ENCODE results near the gene SFI1. TPM values are rescaled to one million over a fixed set of nuclear protein-coding genes. Genes with fewer than 3 reads are reported as not detected.

Gene SFI1, protein sequence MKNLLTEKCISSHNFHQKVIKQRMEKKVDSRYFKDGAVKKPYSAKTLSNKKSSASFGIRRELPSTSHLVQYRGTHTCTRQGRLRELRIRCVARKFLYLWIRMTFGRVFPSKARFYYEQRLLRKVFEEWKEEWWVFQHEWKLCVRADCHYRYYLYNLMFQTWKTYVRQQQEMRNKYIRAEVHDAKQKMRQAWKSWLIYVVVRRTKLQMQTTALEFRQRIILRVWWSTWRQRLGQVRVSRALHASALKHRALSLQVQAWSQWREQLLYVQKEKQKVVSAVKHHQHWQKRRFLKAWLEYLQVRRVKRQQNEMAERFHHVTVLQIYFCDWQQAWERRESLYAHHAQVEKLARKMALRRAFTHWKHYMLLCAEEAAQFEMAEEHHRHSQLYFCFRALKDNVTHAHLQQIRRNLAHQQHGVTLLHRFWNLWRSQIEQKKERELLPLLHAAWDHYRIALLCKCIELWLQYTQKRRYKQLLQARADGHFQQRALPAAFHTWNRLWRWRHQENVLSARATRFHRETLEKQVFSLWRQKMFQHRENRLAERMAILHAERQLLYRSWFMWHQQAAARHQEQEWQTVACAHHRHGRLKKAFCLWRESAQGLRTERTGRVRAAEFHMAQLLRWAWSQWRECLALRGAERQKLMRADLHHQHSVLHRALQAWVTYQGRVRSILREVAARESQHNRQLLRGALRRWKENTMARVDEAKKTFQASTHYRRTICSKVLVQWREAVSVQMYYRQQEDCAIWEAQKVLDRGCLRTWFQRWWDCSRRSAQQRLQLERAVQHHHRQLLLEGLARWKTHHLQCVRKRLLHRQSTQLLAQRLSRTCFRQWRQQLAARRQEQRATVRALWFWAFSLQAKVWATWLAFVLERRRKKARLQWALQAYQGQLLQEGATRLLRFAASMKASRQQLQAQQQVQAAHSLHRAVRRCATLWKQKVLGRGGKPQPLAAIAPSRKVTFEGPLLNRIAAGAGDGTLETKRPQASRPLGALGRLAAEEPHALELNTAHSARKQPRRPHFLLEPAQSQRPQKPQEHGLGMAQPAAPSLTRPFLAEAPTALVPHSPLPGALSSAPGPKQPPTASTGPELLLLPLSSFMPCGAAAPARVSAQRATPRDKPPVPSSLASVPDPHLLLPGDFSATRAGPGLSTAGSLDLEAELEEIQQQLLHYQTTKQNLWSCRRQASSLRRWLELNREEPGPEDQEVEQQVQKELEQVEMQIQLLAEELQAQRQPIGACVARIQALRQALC
- total RNA-seq (10 to 100 TPM; 16.7 to 20.9 TPM), polyA plus RNA-seq (ENCODE audit: insufficient read length in 2 of 2) (10 to 100 TPM; 39.7 to 59.6 TPM)
- long read RNA-seq, donor 1, full-length matches to known transcripts = 4 of 4 reads
- long read RNA-seq, donor 1, partial matches to known transcripts = 0 of 4 reads
- long read RNA-seq, donor 1, other reads (novel, unspliced or antisense) = 0 of 4 reads
- long read RNA-seq, donor 2, partial matches to known transcripts = 12 of 14 reads
- long read RNA-seq, donor 2, other reads (novel, unspliced or antisense) = 0 of 14 reads
- long read RNA-seq, donor 3, partial matches to known transcripts = 0 of 3 reads
- long read RNA-seq, donor 3, other reads (novel, unspliced or antisense) = 0 of 3 reads
- long read RNA-seq, donor 4, partial matches to known transcripts = 88 of 95 reads
- long read RNA-seq, donor 4, other reads (novel, unspliced or antisense) = 0 of 95 reads

DNA sequence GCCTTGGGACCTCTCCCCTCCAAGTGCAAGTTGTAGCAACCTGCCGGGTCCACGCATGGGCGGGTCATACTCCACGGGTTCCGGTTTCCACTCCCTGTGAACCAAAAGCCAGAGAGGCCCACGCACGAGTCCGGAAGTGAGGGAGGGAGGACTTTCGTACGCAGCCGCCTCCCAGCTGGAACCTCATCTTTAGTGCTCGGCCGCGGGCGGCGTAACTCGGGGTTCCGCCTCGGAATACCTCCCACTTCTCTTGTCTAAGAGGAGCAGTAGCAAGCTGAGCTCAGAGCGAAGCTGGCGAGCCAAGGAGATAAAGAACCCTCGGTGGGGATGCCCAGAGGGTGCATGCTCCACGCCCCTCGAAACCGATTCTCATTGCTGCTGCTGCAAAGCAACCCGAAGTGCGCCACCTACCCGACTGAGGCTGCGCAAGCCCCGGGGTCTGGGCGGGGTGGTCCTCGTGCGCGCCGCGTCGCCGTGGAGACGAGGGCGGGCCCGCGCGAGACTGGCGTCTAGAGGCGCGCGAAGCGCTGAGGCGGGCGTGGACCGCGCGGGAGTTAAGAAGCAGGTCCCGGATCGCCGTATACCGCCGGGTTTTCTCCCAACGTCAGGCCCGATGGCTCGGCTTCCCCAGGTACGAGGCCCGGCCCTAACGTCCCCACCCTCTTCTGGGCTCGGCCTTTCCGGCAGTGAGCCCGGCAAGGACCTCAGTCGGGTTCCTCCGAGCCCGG lies at the start of gene SFI1:
Gene SFI1 (plus strand): TSS at position 530 of the 728 bp plus-strand sequence. CDS start 11,749 bp downstream, outside the sequence.
- Histone ChIP-seq H3K36me3 (ENCODE audit: control insufficient read depth, insufficient read depth, low read length) (peaks cover 4% of the 10 kb centered on the region), H3K27ac (ENCODE audit: low read depth, low read length) (peak within 1 kb of the TSS; percentile 88), H3K27me3 (ENCODE audit: control insufficient read depth, insufficient read depth, low read length) (no peaks in the 10 kb centered on the region), H3K4me3 (ENCODE audit: low read depth, low read length) (peak within 1 kb of the TSS; percentile 92), H3K9me3 (ENCODE audit: control insufficient read depth, insufficient read depth, low read length) (no peaks in the 10 kb centered on the region), H3K4me1 (ENCODE audit: control insufficient read depth, insufficient read depth, low read length) (peaks cover 8% of the 10 kb centered on the region)
- DNase-seq (ENCODE audit: low read depth in 4 of 6, low spot score in 6 of 6) = peak; percentile 80 to 97 (median 89)
- WGBS (ENCODE audit: insufficient coverage) = under 1% methylated on average over 68 of the region's 70 CpGs

DNA sequence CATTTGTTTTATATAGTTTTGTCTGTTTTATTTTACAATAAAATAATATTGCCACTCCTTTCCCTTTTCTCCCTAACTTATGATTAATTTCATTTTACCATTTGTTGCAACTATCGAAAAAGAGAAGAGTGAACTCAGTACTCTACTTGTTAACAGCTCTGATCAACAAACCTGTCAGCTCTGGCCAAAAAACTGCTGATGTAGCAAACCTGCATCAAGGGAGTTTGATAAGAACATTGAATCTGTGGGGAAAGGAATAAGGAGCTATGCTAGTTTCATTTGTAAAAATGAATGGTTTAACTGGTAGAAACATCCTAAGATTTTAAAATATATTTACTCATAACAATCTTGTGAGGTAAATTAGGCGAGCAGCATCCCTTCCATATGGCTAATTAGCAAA lies 49.6 kb upstream of the SFI1 start:
- Histone ChIP-seq H3K4me3 (ENCODE audit: low read depth, low read length) (no peak overlapping the region), H3K27me3 (ENCODE audit: control insufficient read depth, insufficient read depth, low read length) (no peaks in the 10 kb centered on the region), H3K4me1 (ENCODE audit: control insufficient read depth, insufficient read depth, low read length) (no peaks in the 10 kb centered on the region), H3K9me3 (ENCODE audit: control insufficient read depth, insufficient read depth, low read length) (no peaks in the 10 kb centered on the region), H3K36me3 (ENCODE audit: control insufficient read depth, insufficient read depth, low read length) (peaks cover 57% of the 10 kb centered on the region), H3K27ac (ENCODE audit: low read depth, low read length) (no peak overlapping the region)
- no peak for DNase-seq (ENCODE audit: low read depth in 4 of 6, low spot score in 6 of 6)
- WGBS (ENCODE audit: insufficient coverage) = 100% methylated on average over 1 of the region's 2 CpGs

DNA sequence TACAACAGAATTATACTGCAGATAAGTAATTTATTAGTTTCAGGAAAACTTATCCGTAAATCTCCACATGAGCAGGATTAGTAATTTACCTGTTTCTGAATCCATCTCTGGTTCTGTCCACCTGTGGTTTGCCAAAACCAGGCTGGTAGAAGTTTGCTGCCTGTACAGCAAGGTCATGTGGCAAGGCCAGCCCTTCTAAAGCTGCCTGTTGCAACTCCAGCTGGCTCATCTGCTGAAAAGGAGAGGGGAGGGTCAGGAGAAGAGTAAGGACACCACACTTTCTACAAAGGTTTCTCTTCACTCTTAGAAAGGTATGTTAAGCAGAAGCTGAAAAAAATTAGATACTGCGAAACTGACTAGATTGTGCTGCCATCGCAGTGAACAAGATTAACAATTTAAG lies 49.0 kb upstream of the SFI1 start:
- H3K36me3 ChIP-seq (ENCODE audit: control insufficient read depth, insufficient read depth, low read length) = peaks cover 53% of the 10 kb centered on the region
- DNase-seq (ENCODE audit: low read depth in 4 of 6, low spot score in 6 of 6) = no peak
- H3K4me1 ChIP-seq (ENCODE audit: control insufficient read depth, insufficient read depth, low read length) = no peaks in the 10 kb centered on the region
- no peak overlapping the region for H3K27ac ChIP-seq (ENCODE audit: low read depth, low read length)
- no peak overlapping the region for H3K4me3 ChIP-seq (ENCODE audit: low read depth, low read length)
- H3K27me3 ChIP-seq (ENCODE audit: control insufficient read depth, insufficient read depth, low read length) = no peaks in the 10 kb centered on the region
- H3K9me3 ChIP-seq (ENCODE audit: control insufficient read depth, insufficient read depth, low read length) = no peaks in the 10 kb centered on the region
- 95% methylated on average over 3 of the region's 3 CpGs for WGBS (ENCODE audit: insufficient coverage)

DNA sequence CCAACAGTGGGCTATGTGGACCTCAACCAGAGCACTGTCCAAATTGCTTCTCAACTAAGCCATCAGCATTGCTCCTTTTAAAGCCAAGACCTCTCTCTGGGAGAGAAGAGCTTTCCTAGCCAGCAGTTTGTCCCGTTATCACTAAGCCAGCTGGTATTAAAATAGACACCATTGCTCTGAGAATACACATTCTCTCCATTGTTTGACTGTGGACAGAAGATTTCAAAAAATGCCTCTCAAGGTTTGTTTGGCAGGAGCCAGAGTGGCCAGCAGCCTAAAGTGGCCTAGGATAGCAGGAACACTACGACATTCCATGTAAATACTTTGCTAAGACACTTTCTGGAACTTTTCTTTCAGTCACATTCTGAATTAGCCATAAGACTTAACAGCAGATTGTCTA lies 48.0 kb upstream of the SFI1 start:
- WGBS (ENCODE audit: insufficient coverage) = 100% methylated on average over 1 of the region's 2 CpGs
- H3K36me3 ChIP-seq (ENCODE audit: control insufficient read depth, insufficient read depth, low read length) = peaks cover 52% of the 10 kb centered on the region
- H3K27ac ChIP-seq (ENCODE audit: low read depth, low read length) = no peak overlapping the region

DNA sequence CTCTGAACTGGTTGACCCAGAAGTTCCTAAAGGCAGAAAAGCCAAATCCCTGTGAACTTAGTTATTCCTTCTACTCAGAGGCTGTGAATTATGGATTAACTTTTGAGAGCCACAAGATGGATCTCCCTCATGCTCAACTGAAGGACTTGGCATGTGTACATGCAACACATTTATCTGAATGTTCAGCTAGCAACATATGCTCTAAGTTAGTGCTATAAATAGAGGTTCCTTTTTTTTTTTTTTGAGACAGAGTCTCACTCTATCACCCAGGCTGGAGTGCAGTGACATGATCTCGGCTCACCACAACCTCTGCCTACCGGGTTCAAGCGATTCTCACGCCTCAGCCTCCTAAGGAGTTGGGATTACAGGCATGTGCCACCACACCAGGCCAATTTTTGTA lies 46.8 kb upstream of the SFI1 start:
- peak in 1 of 6 donors; percentile 63 for DNase-seq (ENCODE audit: low read depth in 4 of 6, low spot score in 6 of 6)
- H3K4me3 ChIP-seq (ENCODE audit: low read depth, low read length) = no peak overlapping the region
- no peaks in the 10 kb centered on the region for H3K27me3 ChIP-seq (ENCODE audit: control insufficient read depth, insufficient read depth, low read length)
- no peak overlapping the region for H3K27ac ChIP-seq (ENCODE audit: low read depth, low read length)
- no peaks in the 10 kb centered on the region for H3K4me1 ChIP-seq (ENCODE audit: control insufficient read depth, insufficient read depth, low read length)
- no peaks in the 10 kb centered on the region for H3K9me3 ChIP-seq (ENCODE audit: control insufficient read depth, insufficient read depth, low read length)
- peaks cover 46% of the 10 kb centered on the region for H3K36me3 ChIP-seq (ENCODE audit: control insufficient read depth, insufficient read depth, low read length)
- WGBS (ENCODE audit: insufficient coverage) = no CpG with 5 or more reads among the region's 4 CpGs

More for the DNA sequence above, 48.0 kb upstream of the SFI1 start:
- no peaks in the 10 kb centered on the region for H3K4me1 ChIP-seq (ENCODE audit: control insufficient read depth, insufficient read depth, low read length)
- no peaks in the 10 kb centered on the region for H3K9me3 ChIP-seq (ENCODE audit: control insufficient read depth, insufficient read depth, low read length)
- no peak overlapping the region for H3K4me3 ChIP-seq (ENCODE audit: low read depth, low read length)
- no peaks in the 10 kb centered on the region for H3K27me3 ChIP-seq (ENCODE audit: control insufficient read depth, insufficient read depth, low read length)
- DNase-seq (ENCODE audit: low read depth in 4 of 6, low spot score in 6 of 6) = no peak

DNA sequence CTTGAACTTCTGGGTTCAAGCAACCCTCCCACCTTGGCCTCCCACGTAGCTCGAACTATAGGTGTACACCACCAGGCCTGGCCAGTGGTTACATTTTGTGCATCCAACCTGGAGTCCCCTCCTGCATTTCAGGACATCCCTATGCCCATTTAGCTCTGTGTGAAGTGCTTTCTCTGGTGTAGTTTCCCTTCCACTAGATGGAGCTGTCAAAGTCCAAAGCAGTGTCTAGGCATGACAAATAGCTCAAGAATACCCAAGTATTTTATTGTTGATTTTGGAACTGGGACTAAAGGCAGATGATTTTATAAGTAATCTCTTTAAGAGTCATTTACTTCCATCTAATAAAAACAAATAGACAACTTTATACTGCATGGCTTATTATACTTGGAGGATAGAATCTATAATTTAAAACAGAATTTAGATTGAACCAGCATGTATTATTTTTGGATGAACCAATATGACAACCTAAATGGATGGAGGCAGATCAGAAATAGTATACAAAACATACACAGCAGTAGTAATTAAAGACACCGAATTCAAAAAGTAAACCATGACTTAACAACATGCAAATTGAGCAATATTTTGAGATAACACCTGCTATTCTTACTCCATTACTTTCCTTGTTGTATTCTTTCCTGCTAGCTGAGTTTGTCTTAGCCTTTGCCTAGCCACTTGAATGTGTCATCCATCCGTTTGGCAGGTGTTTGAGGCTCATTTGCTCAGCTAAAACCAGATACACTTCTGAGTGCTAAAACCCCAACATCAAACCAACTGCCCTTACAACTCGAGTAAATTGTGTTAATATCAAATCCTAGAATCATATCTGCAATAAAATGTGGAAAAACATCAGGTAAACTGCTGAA lies 44.4 kb upstream of the SFI1 start:
- Histone ChIP-seq H3K4me1 (ENCODE audit: control insufficient read depth, insufficient read depth, low read length) (no peaks in the 10 kb centered on the region), H3K36me3 (ENCODE audit: control insufficient read depth, insufficient read depth, low read length) (peaks cover 36% of the 10 kb centered on the region), H3K9me3 (ENCODE audit: control insufficient read depth, insufficient read depth, low read length) (no peaks in the 10 kb centered on the region), H3K27me3 (ENCODE audit: control insufficient read depth, insufficient read depth, low read length) (no peaks in the 10 kb centered on the region), H3K27ac (ENCODE audit: low read depth, low read length) (no peak overlapping the region), H3K4me3 (ENCODE audit: low read depth, low read length) (no peak overlapping the region)
- DNase-seq (ENCODE audit: low read depth in 4 of 6, low spot score in 6 of 6) = peak in 1 of 6 donors; percentile 10
- WGBS (ENCODE audit: insufficient coverage) = 100% methylated on average over 2 of the region's 5 CpGs

DNA sequence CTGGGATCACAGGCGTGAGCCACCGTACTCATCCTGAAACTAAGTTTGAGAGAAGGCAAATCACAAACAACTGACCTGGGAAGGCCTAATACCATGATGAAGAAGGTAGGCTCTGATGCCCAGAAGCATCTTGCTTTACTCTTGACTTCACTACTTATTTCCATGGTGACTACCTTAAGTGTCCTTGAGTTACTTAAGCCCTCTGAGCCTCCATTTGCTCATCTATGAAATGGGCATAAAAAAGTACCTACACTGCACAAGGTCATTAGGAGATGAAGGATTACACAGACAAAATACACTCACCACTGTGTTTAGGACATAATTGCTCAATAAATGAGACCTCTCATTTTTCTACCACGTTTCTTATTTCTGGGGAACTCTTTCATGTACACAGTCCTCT lies 34.6 kb upstream of the SFI1 start:
- H3K27me3 ChIP-seq (ENCODE audit: control insufficient read depth, insufficient read depth, low read length) = no peaks in the 10 kb centered on the region
- no peak for DNase-seq (ENCODE audit: low read depth in 4 of 6, low spot score in 6 of 6)
- H3K36me3 ChIP-seq (ENCODE audit: control insufficient read depth, insufficient read depth, low read length) = peaks cover 41% of the 10 kb centered on the region
- H3K4me3 ChIP-seq (ENCODE audit: low read depth, low read length) = no peak overlapping the region
- no peak overlapping the region for H3K27ac ChIP-seq (ENCODE audit: low read depth, low read length)
- H3K4me1 ChIP-seq (ENCODE audit: control insufficient read depth, insufficient read depth, low read length) = no peaks in the 10 kb centered on the region
- H3K9me3 ChIP-seq (ENCODE audit: control insufficient read depth, insufficient read depth, low read length) = no peaks in the 10 kb centered on the region
- WGBS (ENCODE audit: insufficient coverage) = 100% methylated on average over 1 of the region's 3 CpGs

DNA sequence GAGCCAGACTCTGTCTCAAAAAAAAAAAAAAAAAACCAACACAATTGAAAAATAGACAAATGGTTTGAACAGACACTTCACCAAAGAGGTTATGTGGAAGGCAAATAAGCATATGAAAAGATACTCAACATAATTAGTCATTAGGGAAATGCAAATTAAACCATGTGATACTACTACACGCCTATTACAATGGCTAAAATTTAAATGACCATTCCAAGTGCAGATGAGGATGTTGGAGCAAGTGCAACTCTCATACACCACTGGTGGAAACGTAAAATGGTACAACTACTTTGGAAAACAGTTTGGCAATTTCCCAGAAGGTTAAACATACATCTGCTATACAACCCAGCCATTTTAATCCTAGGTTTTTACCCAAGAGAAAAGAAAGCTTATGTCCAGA lies 31.0 kb upstream of the SFI1 start:
- no peak for DNase-seq (ENCODE audit: low read depth in 4 of 6, low spot score in 6 of 6)
- H3K9me3 ChIP-seq (ENCODE audit: control insufficient read depth, insufficient read depth, low read length) = no peaks in the 10 kb centered on the region
- no peaks in the 10 kb centered on the region for H3K4me1 ChIP-seq (ENCODE audit: control insufficient read depth, insufficient read depth, low read length)
- no peaks in the 10 kb centered on the region for H3K27me3 ChIP-seq (ENCODE audit: control insufficient read depth, insufficient read depth, low read length)
- no peak overlapping the region for H3K27ac ChIP-seq (ENCODE audit: low read depth, low read length)
- WGBS (ENCODE audit: insufficient coverage) = 83% methylated on average over 1 of the region's 2 CpGs
- peaks cover 50% of the 10 kb centered on the region for H3K36me3 ChIP-seq (ENCODE audit: control insufficient read depth, insufficient read depth, low read length)
- no peak overlapping the region for H3K4me3 ChIP-seq (ENCODE audit: low read depth, low read length)
